ENCODE data around the gene NYAP2. TPM values are rescaled to one million over a fixed set of nuclear protein-coding genes. Genes with fewer than 3 reads are reported as not detected.

Gene NYAP2
- total RNA-seq, 2 donors from 2014 or later = 0.05 to 0.12 TPM

GRCh38 chr2:225400546-225401400 lies 1.3 kb downstream of the NYAP2 start:
- no peaks in the 10 kb centered on the region for H3K4me1 ChIP-seq
- H3K27me3 ChIP-seq = no peaks in the 10 kb centered on the region
- TF ChIP-seq CTCF (IDR thresholded peaks at IDR 0.05) = no peak
- no peaks in the 10 kb centered on the region for H3K36me3 ChIP-seq
- no peak overlapping the region for H3K9ac ChIP-seq (ENCODE audit: low read depth in 2 of 2, low read length in 2 of 2)
- no peak for DNase-seq
- intact Hi-C loops (cut with DNase I) = no loop called here
- H3K27ac ChIP-seq = no peak overlapping the region
- no peaks in the 10 kb centered on the region for H3K9me3 ChIP-seq
- H3K4me3 ChIP-seq = no peak overlapping the region

GRCh38 chr2:225402210-225402776 lies 2.8 kb downstream of the NYAP2 start:
- Histone ChIP-seq H3K36me3 (no peaks in the 10 kb centered on the region), H3K9ac (ENCODE audit: low read depth in 2 of 2, low read length in 2 of 2) (no peak overlapping the region), H3K9me3 (no peaks in the 10 kb centered on the region), H3K27ac (no peak overlapping the region), H3K4me3 (no peak overlapping the region), H3K4me1 (no peaks in the 10 kb centered on the region), H3K27me3 (no peaks in the 10 kb centered on the region)
- TF ChIP-seq CTCF (IDR thresholded peaks at IDR 0.05) = no peak
- intact Hi-C loops (cut with DNase I) = no loop called here
- no peak for DNase-seq

GRCh38 chr2:225411452-225411851 lies 11.9 kb downstream of the NYAP2 start:
- Histone ChIP-seq H3K27me3 (no peaks in the 10 kb centered on the region), H3K9ac (ENCODE audit: low read depth in 2 of 2, low read length in 2 of 2) (no peak overlapping the region), H3K4me3 (no peak overlapping the region), H3K9me3 (no peaks in the 10 kb centered on the region), H3K27ac (no peak overlapping the region), H3K4me1 (no peaks in the 10 kb centered on the region), H3K36me3 (no peaks in the 10 kb centered on the region)
- no peak for DNase-seq
- intact Hi-C loops (cut with DNase I) = no loop called here
- TF ChIP-seq CTCF (IDR thresholded peaks at IDR 0.05) = no peak

GRCh38 chr2:225413786-225414185 lies 14.3 kb downstream of the NYAP2 start:
- H3K9me3 ChIP-seq = no peaks in the 10 kb centered on the region
- no peak for DNase-seq
- no peaks in the 10 kb centered on the region for H3K27me3 ChIP-seq
- H3K27ac ChIP-seq = no peak overlapping the region
- no peak for TF ChIP-seq CTCF (IDR thresholded peaks at IDR 0.05)
- H3K36me3 ChIP-seq = no peaks in the 10 kb centered on the region
- no peak overlapping the region for H3K4me3 ChIP-seq
- H3K4me1 ChIP-seq = no peaks in the 10 kb centered on the region
- no peak overlapping the region for H3K9ac ChIP-seq (ENCODE audit: low read depth in 2 of 2, low read length in 2 of 2)
- intact Hi-C loops (cut with DNase I) = no loop called here

GRCh38 chr2:225414902-225415301 lies 15.4 kb downstream of the NYAP2 start:
- Histone ChIP-seq H3K4me1 (no peaks in the 10 kb centered on the region), H3K27ac (no peak overlapping the region), H3K9me3 (no peaks in the 10 kb centered on the region), H3K9ac (ENCODE audit: low read depth in 2 of 2, low read length in 2 of 2) (no peak overlapping the region), H3K27me3 (no peaks in the 10 kb centered on the region), H3K36me3 (no peaks in the 10 kb centered on the region), H3K4me3 (no peak overlapping the region)
- no peak for TF ChIP-seq CTCF (IDR thresholded peaks at IDR 0.05)
- intact Hi-C loops (cut with DNase I) = no loop called here
- DNase-seq = no peak
